ENCODE results near the gene PPM1H. TPM values are rescaled to one million over a fixed set of nuclear protein-coding genes. Genes with fewer than 3 reads are reported as not detected.

The PPM1H gene
- total RNA-seq, 2 donors from 2014 or later = 46.4 to 74.4 TPM

- 79 to 95% methylated on average over 2 of the region's 2 CpGs for WGBS, 2 experiments (ENCODE audit: insufficient coverage in 1 of 2, insufficient read length in 1 of 2)
- Histone ChIP-seq H3K36me3 (ENCODE audit: control insufficient read depth, insufficient read depth, low read length) (peaks cover 26% of the 10 kb centered on the region), H3K4me3 (ENCODE audit: low read length) (peak overlapping the region; percentile 98), H3K9ac (ENCODE audit: extremely low read depth, low read length, poor library complexity, severe bottlenecking) (peak overlapping the region; percentile 97), H3K27ac (ENCODE audit: low read depth, low read length) (no peak overlapping the region), H3K9me3 (ENCODE audit: control insufficient read depth, low read length) (no peaks in the 10 kb centered on the region), H3K4me1 (ENCODE audit: control insufficient read depth, insufficient read depth, low read length) (peaks cover 10% of the 10 kb centered on the region), H3K27me3 (ENCODE audit: control insufficient read depth, insufficient read depth, low read length, poor library complexity, severe bottlenecking) (no peaks in the 10 kb centered on the region)
- TF ChIP-seq CTCF (conservative IDR thresholded peaks at IDR 0.05) = no peak
- Mint-ChIP-seq H3K27me3 (ENCODE audit: insufficient read depth) (no peaks in the 10 kb centered on the region), H3K9me3 (no peaks in the 10 kb centered on the region), H3K4me1 (peaks cover 29% of the 10 kb centered on the region), H3K27ac (no peak overlapping the region), H3K4me3 (peak overlapping the region; percentile 97), H3K36me3 (ENCODE audit: low read depth) (peaks cover 18% of the 10 kb centered on the region)
- DNase-seq = no peak
These were observed 329.0 kb downstream of the PPM1H start for GRCh38 chr12:62605981-62606380.

- H3K9me3 ChIP-seq (ENCODE audit: control insufficient read depth, low read length) = no peaks in the 10 kb centered on the region
- peaks cover 26% of the 10 kb centered on the region for H3K36me3 ChIP-seq (ENCODE audit: control insufficient read depth, insufficient read depth, low read length)
- H3K9ac ChIP-seq (ENCODE audit: extremely low read depth, low read length, poor library complexity, severe bottlenecking) = peak overlapping the region; percentile 97
- TF ChIP-seq CTCF (conservative IDR thresholded peaks at IDR 0.05) = no peak
- no peaks in the 10 kb centered on the region for H3K9me3 Mint-ChIP-seq
- peaks cover 30% of the 10 kb centered on the region for H3K4me1 Mint-ChIP-seq
- H3K36me3 Mint-ChIP-seq (ENCODE audit: low read depth) = peaks cover 18% of the 10 kb centered on the region
- no peaks in the 10 kb centered on the region for H3K27me3 ChIP-seq (ENCODE audit: control insufficient read depth, insufficient read depth, low read length, poor library complexity, severe bottlenecking)
- peak overlapping the region; percentile 97 for H3K4me3 Mint-ChIP-seq
- no peak for DNase-seq
- WGBS, 2 experiments (ENCODE audit: insufficient coverage in 1 of 2, insufficient read length in 1 of 2) = 3% methylated on average over 4 of the region's 4 CpGs; no CpG with 5 or more reads in 1 of the 2 experiments
- peak overlapping the region; percentile 98 for H3K4me3 ChIP-seq (ENCODE audit: low read length)
- no peaks in the 10 kb centered on the region for H3K27me3 Mint-ChIP-seq (ENCODE audit: insufficient read depth)
- H3K27ac ChIP-seq (ENCODE audit: low read depth, low read length) = no peak overlapping the region
- H3K4me1 ChIP-seq (ENCODE audit: control insufficient read depth, insufficient read depth, low read length) = peaks cover 10% of the 10 kb centered on the region
- H3K27ac Mint-ChIP-seq = peak overlapping the region; percentile 97
These were observed 330.1 kb downstream of the PPM1H start for GRCh38 chr12:62604871-62605270.

- Histone ChIP-seq H3K27me3 (ENCODE audit: control insufficient read depth, insufficient read depth, low read length, poor library complexity, severe bottlenecking) (no peaks in the 10 kb centered on the region), H3K36me3 (ENCODE audit: control insufficient read depth, insufficient read depth, low read length) (peaks cover 26% of the 10 kb centered on the region), H3K27ac (ENCODE audit: low read depth, low read length) (peak overlapping the region; percentile 99), H3K4me1 (ENCODE audit: control insufficient read depth, insufficient read depth, low read length) (peaks cover 10% of the 10 kb centered on the region), H3K9me3 (ENCODE audit: control insufficient read depth, low read length) (no peaks in the 10 kb centered on the region), H3K4me3 (ENCODE audit: low read length) (peak overlapping the region; percentile 98), H3K9ac (ENCODE audit: extremely low read depth, low read length, poor library complexity, severe bottlenecking) (peak overlapping the region; percentile 97)
- no peaks in the 10 kb centered on the region for H3K27me3 Mint-ChIP-seq (ENCODE audit: insufficient read depth)
- H3K4me1 Mint-ChIP-seq = peaks cover 30% of the 10 kb centered on the region
- no peaks in the 10 kb centered on the region for H3K9me3 Mint-ChIP-seq
- WGBS, 2 experiments (ENCODE audit: insufficient coverage in 1 of 2, insufficient read length in 1 of 2) = 0 to 6% methylated on average over 1 of the region's 1 CpG
- H3K4me3 Mint-ChIP-seq = peak overlapping the region; percentile 97
- H3K36me3 Mint-ChIP-seq (ENCODE audit: low read depth) = peaks cover 18% of the 10 kb centered on the region
- no peak for TF ChIP-seq CTCF (conservative IDR thresholded peaks at IDR 0.05)
- peak overlapping the region; percentile 97 for H3K27ac Mint-ChIP-seq
- no peak for DNase-seq
These were observed 330.6 kb downstream of the PPM1H start for GRCh38 chr12:62604373-62604772.

All from endodermal cell (in vitro differentiated cells).